Measurements from ENCODE around the gene GLE1. TPM values are rescaled to one million over a fixed set of nuclear protein-coding genes. Genes with fewer than 3 reads are reported as not detected.
"Not testable (repeated sequence)": the region's sequence is repeated elsewhere in the genome, so short reads cannot be mapped to it uniquely, and the experiment has no call there.

The GLE1 gene
- total and polyA plus RNA-seq, 5 donors from 2014 or later = 16.7 to 34.1 (median 29.6) TPM

- Mint-ChIP-seq H3K4me1 (peaks cover 15 to 36% (median 28%) of the 10 kb centered on the region in 4 donors), H3K4me3 (no peak overlapping the region), H3K36me3 (peaks cover 41% of the 10 kb centered on the region), H3K9me3 (no peaks in the 10 kb centered on the region), H3K27me3 (no peaks in the 10 kb centered on the region), H3K27ac (peak overlapping the region in 1 of 3 donors; percentile 67)
- no peaks in the 10 kb centered on the region for H3K9me3 ChIP-seq (ENCODE audit: control insufficient read depth in 2 of 2, low read length in 2 of 2)
- peaks cover 5% of the 10 kb centered on the region for H3K4me1 ChIP-seq (ENCODE audit: control insufficient read depth, insufficient read depth, low read length, poor library complexity, severe bottlenecking)
- DNase-seq = no peak
- peaks cover 68% of the 10 kb centered on the region for H3K36me3 ChIP-seq (ENCODE audit: control insufficient read depth, insufficient read depth, low read length)
- no peak for ATAC-seq (ENCODE audit: low read depth in 2 of 2)
- H3K27ac ChIP-seq (ENCODE audit: insufficient read depth, low read length, poor library complexity, severe bottlenecking) = no peak overlapping the region
- H3K27me3 ChIP-seq (ENCODE audit: control insufficient read depth, insufficient read depth, low read length) = no peaks in the 10 kb centered on the region
- no peak overlapping the region for H3K4me3 ChIP-seq (ENCODE audit: low read depth, low read length)
Measured at GRCh38 chr9:128568470-128569078, 64.1 kb downstream of the GLE1 start.

DNA sequence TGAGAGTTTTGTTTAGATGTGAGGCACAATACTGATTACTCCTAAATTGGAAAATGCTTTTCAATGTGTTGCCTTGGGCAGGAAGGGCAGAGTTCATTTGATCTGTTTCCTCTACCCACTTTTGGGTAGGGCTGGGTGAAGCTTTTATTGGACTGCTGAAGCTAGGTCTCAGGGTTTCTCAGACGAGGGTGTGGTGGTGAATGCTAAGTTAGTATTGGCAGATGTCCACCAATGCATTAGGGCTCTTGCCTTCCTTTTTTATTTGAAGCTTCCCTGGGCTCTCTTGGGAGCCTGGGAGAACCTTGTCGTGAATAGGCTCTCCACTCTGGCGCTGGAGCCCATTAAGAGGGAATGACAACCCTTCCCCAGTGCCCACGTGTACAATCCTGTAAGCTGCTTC lies 71.0 kb downstream of the GLE1 start:
- no peaks in the 10 kb centered on the region for H3K27me3 ChIP-seq (ENCODE audit: control insufficient read depth, insufficient read depth, low read length)
- DNase-seq = no peak
- Mint-ChIP-seq H3K9me3 (no peaks in the 10 kb centered on the region), H3K36me3 (peaks cover 46% of the 10 kb centered on the region), H3K4me1 (peaks cover 0 to 15% (median 4%) of the 10 kb centered on the region in 4 donors), H3K27ac (peak overlapping the region in 2 of 3 donors; percentile 65 to 70), H3K4me3 (no peak overlapping the region), H3K27me3 (no peaks in the 10 kb centered on the region)
- H3K27ac ChIP-seq (ENCODE audit: insufficient read depth, low read length, poor library complexity, severe bottlenecking) = no peak overlapping the region
- peaks cover 91% of the 10 kb centered on the region for H3K36me3 ChIP-seq (ENCODE audit: control insufficient read depth, insufficient read depth, low read length)
- ATAC-seq (ENCODE audit: low read depth in 2 of 2) = no peak
- no peaks in the 10 kb centered on the region for H3K9me3 ChIP-seq (ENCODE audit: control insufficient read depth in 2 of 2, low read length in 2 of 2)
- H3K4me3 ChIP-seq (ENCODE audit: low read depth, low read length) = no peak overlapping the region
- no peaks in the 10 kb centered on the region for H3K4me1 ChIP-seq (ENCODE audit: control insufficient read depth, insufficient read depth, low read length, poor library complexity, severe bottlenecking)

- H3K27ac Mint-ChIP-seq = peak overlapping the region in 2 of 3 donors; percentile 65 to 70
- ATAC-seq (ENCODE audit: low read depth in 2 of 2) (no peak), DNase-seq (no peak)
- Histone ChIP-seq H3K4me3 (ENCODE audit: low read depth, low read length) (no peak overlapping the region), H3K27me3 (ENCODE audit: control insufficient read depth, insufficient read depth, low read length) (no peaks in the 10 kb centered on the region), H3K27ac (ENCODE audit: insufficient read depth, low read length, poor library complexity, severe bottlenecking) (no peak overlapping the region), H3K4me1 (ENCODE audit: control insufficient read depth, insufficient read depth, low read length, poor library complexity, severe bottlenecking) (no peaks in the 10 kb centered on the region), H3K36me3 (ENCODE audit: control insufficient read depth, insufficient read depth, low read length) (peaks cover 91% of the 10 kb centered on the region), H3K9me3 (ENCODE audit: control insufficient read depth in 2 of 2, low read length in 2 of 2) (no peaks in the 10 kb centered on the region)
- no peaks in the 10 kb centered on the region for H3K27me3 Mint-ChIP-seq
- no peaks in the 10 kb centered on the region for H3K9me3 Mint-ChIP-seq
- H3K4me1 Mint-ChIP-seq = peaks cover 0 to 15% (median 4%) of the 10 kb centered on the region in 4 donors
- H3K4me3 Mint-ChIP-seq = no peak overlapping the region
- peaks cover 50% of the 10 kb centered on the region for H3K36me3 Mint-ChIP-seq
Measured at GRCh38 chr9:128575916-128576315, 71.4 kb downstream of the GLE1 start.

GRCh38 chr9:128577206-128577605 lies 72.7 kb downstream of the GLE1 start:
- H3K36me3 ChIP-seq (ENCODE audit: control insufficient read depth, insufficient read depth, low read length) = peaks cover 94% of the 10 kb centered on the region
- peaks cover 0 to 13% (median 3%) of the 10 kb centered on the region in 4 donors for H3K4me1 Mint-ChIP-seq
- ATAC-seq (ENCODE audit: low read depth in 2 of 2) = no peak
- H3K9me3 ChIP-seq (ENCODE audit: control insufficient read depth in 2 of 2, low read length in 2 of 2) = no peaks in the 10 kb centered on the region
- peak overlapping the region in 1 of 3 donors; percentile 32 for H3K27ac Mint-ChIP-seq
- no peaks in the 10 kb centered on the region for H3K27me3 Mint-ChIP-seq
- no peaks in the 10 kb centered on the region for H3K9me3 Mint-ChIP-seq
- peaks cover 58% of the 10 kb centered on the region for H3K36me3 Mint-ChIP-seq
- H3K27me3 ChIP-seq (ENCODE audit: control insufficient read depth, insufficient read depth, low read length) = no peaks in the 10 kb centered on the region
- no peak for DNase-seq
- no peak overlapping the region for H3K4me3 ChIP-seq (ENCODE audit: low read depth, low read length)
- no peak overlapping the region for H3K4me3 Mint-ChIP-seq
- no peak overlapping the region for H3K27ac ChIP-seq (ENCODE audit: insufficient read depth, low read length, poor library complexity, severe bottlenecking)
- H3K4me1 ChIP-seq (ENCODE audit: control insufficient read depth, insufficient read depth, low read length, poor library complexity, severe bottlenecking) = no peaks in the 10 kb centered on the region

GRCh38 chr9:128579194-128579593 lies 74.7 kb downstream of the GLE1 start:
- Mint-ChIP-seq H3K27me3 (no peaks in the 10 kb centered on the region), H3K9me3 (no peaks in the 10 kb centered on the region), H3K4me3 (no peak overlapping the region), H3K36me3 (peaks cover 71% of the 10 kb centered on the region), H3K4me1 (peaks cover 0 to 7% (median 0%) of the 10 kb centered on the region in 4 donors), H3K27ac (peak overlapping the region in 1 of 3 donors; percentile 39)
- no peaks in the 10 kb centered on the region for H3K4me1 ChIP-seq (ENCODE audit: control insufficient read depth, insufficient read depth, low read length, poor library complexity, severe bottlenecking)
- H3K36me3 ChIP-seq (ENCODE audit: control insufficient read depth, insufficient read depth, low read length) = peaks cover 99% of the 10 kb centered on the region
- no peaks in the 10 kb centered on the region for H3K27me3 ChIP-seq (ENCODE audit: control insufficient read depth, insufficient read depth, low read length)
- H3K27ac ChIP-seq (ENCODE audit: insufficient read depth, low read length, poor library complexity, severe bottlenecking) = no peak overlapping the region
- no peaks in the 10 kb centered on the region for H3K9me3 ChIP-seq (ENCODE audit: control insufficient read depth in 2 of 2, low read length in 2 of 2)
- DNase-seq = no peak
- H3K4me3 ChIP-seq (ENCODE audit: low read depth, low read length) = no peak overlapping the region
- ATAC-seq (ENCODE audit: low read depth in 2 of 2) = no peak

DNA sequence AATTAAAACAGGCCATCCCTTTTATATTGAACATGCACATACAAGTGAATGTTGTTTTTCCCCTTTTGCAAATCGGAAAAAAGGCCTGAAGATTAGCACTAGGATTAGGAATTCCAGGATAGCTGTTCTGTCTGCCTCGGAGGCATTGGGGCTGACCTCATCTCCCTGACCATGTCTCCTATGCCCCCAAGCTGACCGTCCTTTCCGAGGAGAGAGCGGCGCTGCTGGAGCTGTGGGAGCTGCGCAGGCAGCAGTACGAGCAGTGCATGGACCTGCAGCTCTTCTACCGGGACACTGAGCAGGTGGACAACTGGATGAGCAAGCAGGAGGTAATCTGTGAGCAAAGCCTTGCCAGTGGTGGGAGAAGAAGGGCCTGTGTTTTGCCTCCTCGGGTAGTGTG lies 76.2 kb downstream of the GLE1 start:
- Histone ChIP-seq H3K36me3 (ENCODE audit: control insufficient read depth, insufficient read depth, low read length) (peaks cover 99% of the 10 kb centered on the region), H3K27me3 (ENCODE audit: control insufficient read depth, insufficient read depth, low read length) (no peaks in the 10 kb centered on the region), H3K4me3 (ENCODE audit: low read depth, low read length) (no peak overlapping the region), H3K27ac (ENCODE audit: insufficient read depth, low read length, poor library complexity, severe bottlenecking) (no peak overlapping the region), H3K4me1 (ENCODE audit: control insufficient read depth, insufficient read depth, low read length, poor library complexity, severe bottlenecking) (no peaks in the 10 kb centered on the region), H3K9me3 (ENCODE audit: control insufficient read depth in 2 of 2, low read length in 2 of 2) (no peaks in the 10 kb centered on the region)
- no peak for ATAC-seq (ENCODE audit: low read depth in 2 of 2)
- no peaks in the 10 kb centered on the region for H3K9me3 Mint-ChIP-seq
- H3K4me3 Mint-ChIP-seq = no peak overlapping the region
- H3K4me1 Mint-ChIP-seq = peaks cover 0 to under 1% (median 0%) of the 10 kb centered on the region in 4 donors
- no peak overlapping the region for H3K27ac Mint-ChIP-seq
- DNase-seq = no peak
- H3K27me3 Mint-ChIP-seq = no peaks in the 10 kb centered on the region
- peaks cover 69% of the 10 kb centered on the region for H3K36me3 Mint-ChIP-seq

DNA sequence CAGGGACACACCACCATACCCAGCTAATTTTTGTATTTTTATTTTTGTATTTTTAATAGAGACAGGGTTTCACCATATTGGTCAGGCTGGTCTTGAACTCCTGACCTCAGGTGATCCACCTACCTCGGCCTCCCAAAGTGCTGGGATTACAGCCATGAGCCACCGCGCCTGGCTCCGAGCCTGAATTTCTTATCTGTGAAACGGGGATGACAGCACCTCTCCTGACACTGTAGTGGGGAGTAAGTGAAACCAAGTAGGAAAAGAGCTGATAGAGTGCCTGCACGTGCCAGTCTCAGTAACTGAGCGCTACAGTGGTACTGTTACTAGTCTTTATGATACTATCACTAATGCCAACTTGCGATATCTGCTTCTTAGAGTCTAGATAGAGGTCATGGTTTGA lies 80.6 kb downstream of the GLE1 start:
- not testable (repeated sequence) for DNase-seq; H3K4me3 ChIP-seq (ENCODE audit: low read depth, low read length); ATAC-seq (ENCODE audit: low read depth in 2 of 2); H3K4me1 ChIP-seq (ENCODE audit: control insufficient read depth, insufficient read depth, low read length, poor library complexity, severe bottlenecking); H3K9me3 ChIP-seq (ENCODE audit: control insufficient read depth in 2 of 2, low read length in 2 of 2); H3K4me1 Mint-ChIP-seq; H3K27me3 ChIP-seq (ENCODE audit: control insufficient read depth, insufficient read depth, low read length); H3K27ac ChIP-seq (ENCODE audit: insufficient read depth, low read length, poor library complexity, severe bottlenecking); H3K9me3 Mint-ChIP-seq; H3K4me3 Mint-ChIP-seq; H3K27me3 Mint-ChIP-seq
- Mint-ChIP-seq H3K36me3 (peaks cover 63% of the 10 kb centered on the region), H3K27ac (peak overlapping the region in 1 of 3 donors; percentile 79)
- H3K36me3 ChIP-seq (ENCODE audit: control insufficient read depth, insufficient read depth, low read length) = peaks cover 94% of the 10 kb centered on the region

GRCh38 chr9:128586934-128587333 lies 82.4 kb downstream of the GLE1 start:
- H3K4me1 ChIP-seq (ENCODE audit: control insufficient read depth, insufficient read depth, low read length, poor library complexity, severe bottlenecking); H3K4me3 Mint-ChIP-seq; H3K27me3 ChIP-seq (ENCODE audit: control insufficient read depth, insufficient read depth, low read length); H3K27ac ChIP-seq (ENCODE audit: insufficient read depth, low read length, poor library complexity, severe bottlenecking); H3K9me3 Mint-ChIP-seq; ATAC-seq (ENCODE audit: low read depth in 2 of 2); H3K27me3 Mint-ChIP-seq; H3K4me3 ChIP-seq (ENCODE audit: low read depth, low read length); H3K9me3 ChIP-seq (ENCODE audit: control insufficient read depth in 2 of 2, low read length in 2 of 2); H3K4me1 Mint-ChIP-seq; DNase-seq: not testable (repeated sequence)
- Mint-ChIP-seq H3K36me3 (peaks cover 56% of the 10 kb centered on the region), H3K27ac (peak overlapping the region; percentile 65 to 72 (median 72))
- peaks cover 91% of the 10 kb centered on the region for H3K36me3 ChIP-seq (ENCODE audit: control insufficient read depth, insufficient read depth, low read length)
